Lower leg skin (tissue), 4 donors: Measurements from ENCODE around the gene CRNKL1. TPM values are rescaled to one million over a fixed set of nuclear protein-coding genes. Genes with fewer than 3 reads are reported as not detected.

Source experiments
- DNase-seq, 2 donors: peaks; one replicate each; pipeline ENCODE4 v3.0.0-alpha.2; 2019; ENCODE audit warnings: low spot score in 2 of 2
- H3K4me3 ChIP-seq: fragments of 200-600 bp; sonication (generic); 2 replicates; pipeline ENCODE4 v1.5.1; 2017; ENCODE audit warnings: mild to moderate bottlenecking, low read depth; ENCODE audit not compliant: poor library complexity, severe bottlenecking
- POLR2A ChIP-seq, 2 donors: fragments of 450-650 bp; IDR thresholded peaks; one replicate each; pipeline ENCODE4 v1.6.1; 2016 to 2017; ENCODE audit warnings: antibody characterized with exemption in 2 of 2, mild to moderate bottlenecking in 1 of 2, moderate library complexity in 1 of 2
- WGBS, 2 donors: methylation state at CpG; one replicate each; pipeline ENCODE4 v1.1.5; 2018; 5-methylcytosine and 5-hydroxymethylcytosine counted together
- intact Hi-C: fragments of 100-400 bp; cut with DNase I; formaldehyde crosslinking; loops from one replicate; pipeline ENCODE4 v1.15.0; 2023; ENCODE audit warnings: low total_unique reads
- total RNA-seq, 4 donors: library from RNA; depleted of rRNA; stranded (reverse); fragments of >200 nt; gene quantifications; one replicate each; pipeline ENCODE4 v1.1.0, GENCODE V29; 2016
- TF ChIP-seq, protein P1 (sequence below), 3 donors: fragments of 450-650 bp; IDR thresholded peaks; one replicate each; pipeline ENCODE4 v1.5.1; 2016; ENCODE audit warnings: antibody characterized with exemption in 3 of 3, mild to moderate bottlenecking in 3 of 3, moderate library complexity in 2 of 3

CRNKL1 gene
- total RNA-seq, 4 donors from 2014 or later: 19.5 to 25.3 (median 20.7) TPM

DNA sequence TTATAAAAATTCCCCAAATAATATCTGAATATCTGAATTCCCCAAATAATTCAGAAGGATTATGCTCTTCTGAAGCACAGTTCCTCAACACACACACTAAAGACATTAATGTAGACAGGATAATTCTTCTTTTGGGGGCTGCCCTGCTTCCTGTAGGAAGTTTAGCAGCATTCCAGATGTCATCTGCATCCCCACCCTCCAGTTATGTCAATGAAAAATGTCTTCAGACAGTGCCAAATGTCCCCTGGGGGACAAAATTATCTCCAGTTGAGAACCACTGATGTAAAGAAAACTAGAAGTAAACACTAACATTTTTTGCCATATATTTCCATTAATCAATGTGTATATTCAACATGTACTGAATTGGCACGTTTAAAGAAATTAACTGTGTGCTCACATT lies 61.0 kb downstream of the CRNKL1 start:
- intact Hi-C loops: loop anchor here (10.0 kb wide), 1 partner anchor 207 kb away; no protein-coding TSS in a partner anchor
- WGBS, 2 donors: 30 to 43% methylated on average over 1 of the region's 1 CpG

GRCh38 chr20:19990850-19991249 lies 61.4 kb downstream of the CRNKL1 start:
- DNase-seq: no peak
- WGBS, 2 donors: 78% methylated on average over 5 of the region's 5 CpGs
- no peak overlapping the region for H3K4me3 ChIP-seq
- TF ChIP-seq, protein P1, sequence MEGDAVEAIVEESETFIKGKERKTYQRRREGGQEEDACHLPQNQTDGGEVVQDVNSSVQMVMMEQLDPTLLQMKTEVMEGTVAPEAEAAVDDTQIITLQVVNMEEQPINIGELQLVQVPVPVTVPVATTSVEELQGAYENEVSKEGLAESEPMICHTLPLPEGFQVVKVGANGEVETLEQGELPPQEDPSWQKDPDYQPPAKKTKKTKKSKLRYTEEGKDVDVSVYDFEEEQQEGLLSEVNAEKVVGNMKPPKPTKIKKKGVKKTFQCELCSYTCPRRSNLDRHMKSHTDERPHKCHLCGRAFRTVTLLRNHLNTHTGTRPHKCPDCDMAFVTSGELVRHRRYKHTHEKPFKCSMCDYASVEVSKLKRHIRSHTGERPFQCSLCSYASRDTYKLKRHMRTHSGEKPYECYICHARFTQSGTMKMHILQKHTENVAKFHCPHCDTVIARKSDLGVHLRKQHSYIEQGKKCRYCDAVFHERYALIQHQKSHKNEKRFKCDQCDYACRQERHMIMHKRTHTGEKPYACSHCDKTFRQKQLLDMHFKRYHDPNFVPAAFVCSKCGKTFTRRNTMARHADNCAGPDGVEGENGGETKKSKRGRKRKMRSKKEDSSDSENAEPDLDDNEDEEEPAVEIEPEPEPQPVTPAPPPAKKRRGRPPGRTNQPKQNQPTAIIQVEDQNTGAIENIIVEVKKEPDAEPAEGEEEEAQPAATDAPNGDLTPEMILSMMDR (IDR thresholded peaks at IDR 0.05): no peak
- no peak for TF ChIP-seq POLR2A (IDR thresholded peaks at IDR 0.05)
- intact Hi-C loops: loop anchor here (10.0 kb wide), 1 partner anchor 206 kb away; no protein-coding TSS in a partner anchor

More for the DNA sequence above, 61.0 kb downstream of the CRNKL1 start:
- DNase-seq: no peak
- TF ChIP-seq POLR2A (IDR thresholded peaks at IDR 0.05): no peak
- TF ChIP-seq, protein P1 (IDR thresholded peaks at IDR 0.05): no peak
- H3K4me3 ChIP-seq: no peak overlapping the region

DNA sequence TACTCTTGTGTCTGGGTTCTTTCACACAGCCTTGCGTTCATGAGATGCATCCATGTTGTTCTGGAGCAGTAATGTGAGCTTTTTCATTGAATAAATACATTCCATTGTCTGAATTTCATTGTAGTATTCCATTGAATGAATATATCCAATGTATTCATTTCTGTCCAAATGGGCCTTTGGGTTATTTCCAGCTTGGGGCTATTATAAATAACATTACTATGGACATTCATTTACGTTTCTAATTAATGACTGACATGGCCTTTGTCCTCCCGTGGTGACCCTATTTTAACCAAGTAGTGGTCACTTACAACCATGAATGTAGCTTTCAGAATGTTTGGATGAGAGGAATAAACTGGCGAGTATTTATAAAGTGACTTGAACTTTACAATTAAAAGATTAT lies 65.2 kb downstream of the CRNKL1 start:
- no peak for TF ChIP-seq POLR2A (IDR thresholded peaks at IDR 0.05)
- TF ChIP-seq, protein P1 (IDR thresholded peaks at IDR 0.05): no peak
- intact Hi-C loops: no loop called here
- H3K4me3 ChIP-seq: no peak overlapping the region
- 77 to 82% methylated on average over 4 of the region's 4 CpGs for WGBS, 2 donors
- DNase-seq: no peak

DNA sequence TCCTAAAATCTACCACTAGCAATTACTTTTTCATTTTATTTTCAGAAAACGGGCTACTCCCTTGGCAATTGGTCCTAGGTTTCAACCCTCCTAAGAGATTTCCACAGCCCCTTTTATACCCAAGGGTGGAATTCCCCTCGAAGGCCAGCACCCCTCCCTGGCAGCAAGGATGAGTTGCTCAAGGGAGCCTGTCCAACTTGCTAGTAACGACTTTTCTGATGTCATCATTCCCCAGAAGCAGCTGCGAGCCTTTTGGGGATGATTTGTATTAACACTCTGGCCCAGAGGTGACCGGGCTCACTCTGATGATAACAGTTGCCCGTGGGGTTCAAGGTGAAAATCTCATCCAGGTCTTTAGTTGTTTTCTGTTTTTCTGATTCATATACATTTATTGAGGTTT lies 65.8 kb downstream of the CRNKL1 start:
- no peak for TF ChIP-seq POLR2A (IDR thresholded peaks at IDR 0.05)
- no peak for DNase-seq
- intact Hi-C loops: no loop called here
- 18 to 26% methylated on average over 6 of the region's 6 CpGs for WGBS, 2 donors
- H3K4me3 ChIP-seq: no peak overlapping the region

Other genes with a start within 250 kb of the CRNKL1 start
- gene NAA20, start 35.1 kb downstream of the CRNKL1 start, total RNA-seq: 10 to 100 TPM; 27.2 to 38.4 (median 33.1) TPM
- 1 to 10 TPM in 2 of 4 donors, under 1 TPM in 2; 0.19 to 1.4 (median 1.1) TPM for gene CFAP61, start 66 bp upstream of the CRNKL1 start, total RNA-seq